PC-3 (cell line): ENCODE data around the gene TRAPPC2L.

Experiments used
- CTCF ChIP-seq: fragments of 300-600 bp; sonication (generic); conservative IDR thresholded peaks from 2 replicates; pipeline ENCODE4 v1.5.1; 2017; ENCODE audit warnings: antibody characterized with exemption, low read depth, mild to moderate bottlenecking, low read length
- EZH2 ChIP-seq: fragments of 300-600 bp; sonication (generic); IDR thresholded peaks from one replicate; pipeline ENCODE4 v1.6.1; 2017; ENCODE audit warnings: antibody characterized with exemption, mild to moderate bottlenecking, low read length; ENCODE audit not compliant: unreplicated experiment
- EZH2phosphoT487 ChIP-seq: fragments of 300-600 bp; sonication (generic); IDR thresholded peaks from 2 replicates; pipeline ENCODE4 v1.6.1; 2018; ENCODE audit warnings: mild to moderate bottlenecking, antibody characterized with exemption, low read length, borderline replicate concordance

GRCh38 chr16:88862968-88863367 is 6.0 kb downstream of the TRAPPC2L start:
- TF ChIP-seq CTCF (no peak), EZH2 (no peak), EZH2phosphoT487 (no peak)
